Thyroid gland (tissue), 4 donors: Measurements from ENCODE around the gene HYAL1. TPM values are rescaled to one million over a fixed set of nuclear protein-coding genes. Genes with fewer than 3 reads are reported as not detected.
"Not testable (repeated sequence)": the region's sequence is repeated elsewhere in the genome, so short reads cannot be mapped to it uniquely, and the experiment has no call there.

ENCODE experiments used
- DNase-seq, 2 donors: peaks; one replicate each; pipeline ENCODE4 v3.0.0-alpha.2; 2019
- H3K27ac ChIP-seq, 3 donors: fragments of 200-600 bp; sonication (generic); 1 replicate in 2 of 3; 2 replicates in 1 of 3; pipeline ENCODE4 v1.5.1; 2016 to 2019; ENCODE audit warnings: mild to moderate bottlenecking in 1 of 3, moderate library complexity in 1 of 3
- H3K27me3 ChIP-seq: fragments of 200-600 bp; sonication (generic); one replicate; pipeline ENCODE4 v1.5.1; 2019
- H3K36me3 ChIP-seq, 2 donors: fragments of 200-600 bp; sonication (generic); one replicate each; pipeline ENCODE4 v1.5.1; 2016 to 2019
- H3K4me1 ChIP-seq, 2 donors: fragments of 200-600 bp; sonication (generic); one replicate each; pipeline ENCODE4 v1.5.1; 2017 to 2019
- H3K4me3 ChIP-seq, 3 donors: fragments of 200-600 bp; sonication (generic); replicated peaks in 1 of 3; 1 replicate in 2 of 3; 2 replicates in 1 of 3; pipeline ENCODE4 v1.5.1; 2016; ENCODE audit warnings: mild to moderate bottlenecking in 1 of 3
- H3K9me3 ChIP-seq: fragments of 200-600 bp; sonication (generic); one replicate; pipeline ENCODE4 v1.5.1; 2017
- CTCF ChIP-seq, 6 experiments: fragments of 200-600 bp in 3 of 6; fragments of 450-650 bp in 3 of 6; sonication (generic) in 3 of 6; IDR thresholded peaks; one replicate each; pipeline ENCODE4 v1.5.1; 2016 to 2019; ENCODE audit warnings: antibody characterized with exemption in 6 of 6, mild to moderate bottlenecking in 2 of 6, inconsistent platforms in 1 of 6, moderate library complexity in 1 of 6
- POLR2A ChIP-seq, 2 donors: fragments of 450-650 bp; IDR thresholded peaks; one replicate each; pipeline ENCODE4 v1.6.1; 2017; ENCODE audit warnings: antibody characterized with exemption in 2 of 2, mild to moderate bottlenecking in 2 of 2, moderate library complexity in 1 of 2
- WGBS, 2 donors: methylation state at CpG; one replicate each; pipeline ENCODE4 v1.1.5; 2017; 5-methylcytosine and 5-hydroxymethylcytosine counted together
- intact Hi-C: fragments of 100-400 bp; cut with DNase I; formaldehyde crosslinking; loops from one replicate; pipeline ENCODE4 v1.15.1; 2023
- total RNA-seq, 4 donors: library from RNA; depleted of rRNA; stranded (reverse); fragments of >200 nt; gene quantifications; one replicate each; pipeline ENCODE4 v1.2.3, GENCODE V29; 2016

HYAL1 gene
- total RNA-seq, 4 donors from 2014 or later: 5.8 to 13.8 (median 9.7) TPM

- Histone ChIP-seq H3K4me1 (peaks cover 40 to 73% of the 10 kb centered on the region in 2 donors), H3K27ac (peak overlapping the region in 2 of 3 donors; percentile 73 to 98), H3K36me3 (peaks cover 7 to 21% of the 10 kb centered on the region in 2 donors)
These were observed 14.8 kb upstream of the HYAL1 start for GRCh38 chr3:50318163-50318562.

GRCh38 chr3:50317300-50317699 is 13.9 kb upstream of the HYAL1 start:
- H3K4me3 ChIP-seq: no peak overlapping the region
- WGBS, 2 donors: 57 to 60% methylated on average over 2 to 6 of the region's 6 CpGs
- no peaks in the 10 kb centered on the region for H3K27me3 ChIP-seq
- DNase-seq: peak; percentile 44 to 48
- no peaks in the 10 kb centered on the region for H3K9me3 ChIP-seq
- peaks cover 40 to 72% of the 10 kb centered on the region in 2 donors for H3K4me1 ChIP-seq
- H3K27ac ChIP-seq: peak overlapping the region; percentile 62 to 98 (median 73)
- peaks cover 7 to 21% of the 10 kb centered on the region in 2 donors for H3K36me3 ChIP-seq
- intact Hi-C loops: no loop called here
- TF ChIP-seq POLR2A (IDR thresholded peaks at IDR 0.05): no peak
- no peak for TF ChIP-seq CTCF (IDR thresholded peaks at IDR 0.05)

More at GRCh38 chr3:50318163-50318562, 14.8 kb upstream of the HYAL1 start:
- Histone ChIP-seq H3K27me3 (no peaks in the 10 kb centered on the region), H3K9me3 (no peaks in the 10 kb centered on the region), H3K4me3 (no peak overlapping the region)
- WGBS, 2 donors: 76 to 100% methylated on average over 1 to 6 of the region's 11 CpGs
- intact Hi-C loops: no loop called here
- TF ChIP-seq CTCF (IDR thresholded peaks at IDR 0.05) (no peak), POLR2A (IDR thresholded peaks at IDR 0.05) (no peak)
- no peak for DNase-seq

- intact Hi-C loops: no loop called here
- peak; percentile 91 for DNase-seq
- Histone ChIP-seq H3K9me3 (no peaks in the 10 kb centered on the region), H3K4me3 (no peak overlapping the region), H3K27ac (peak overlapping the region; percentile 62 to 98 (median 73)), H3K27me3 (no peaks in the 10 kb centered on the region), H3K36me3 (peaks cover 7 to 21% of the 10 kb centered on the region in 2 donors), H3K4me1 (peaks cover 36 to 66% of the 10 kb centered on the region in 2 donors)
- 48 to 53% methylated on average over 4 to 8 of the region's 9 CpGs for WGBS, 2 donors
- TF ChIP-seq POLR2A (IDR thresholded peaks at IDR 0.05) (peak; percentile 43 to 60), CTCF (IDR thresholded peaks at IDR 0.05) (no peak)
These were observed 13.4 kb upstream of the HYAL1 start for GRCh38 chr3:50316657-50317242.

- no peaks in the 10 kb centered on the region for H3K27me3 ChIP-seq
- TF ChIP-seq POLR2A (IDR thresholded peaks at IDR 0.05) (no peak), CTCF (IDR thresholded peaks at IDR 0.05) (no peak)
- DNase-seq: no peak
- no peaks in the 10 kb centered on the region for H3K9me3 ChIP-seq
- H3K27ac ChIP-seq: peak overlapping the region in 2 of 3 donors; percentile 38 to 52
- peaks cover 27 to 67% of the 10 kb centered on the region in 2 donors for H3K4me1 ChIP-seq
- peaks cover 7 to 21% of the 10 kb centered on the region in 2 donors for H3K36me3 ChIP-seq
- 100% methylated on average over 4 of the region's 4 CpGs for WGBS, 2 donors
- no peak overlapping the region for H3K4me3 ChIP-seq
- intact Hi-C loops: no loop called here
These were observed 11.4 kb upstream of the HYAL1 start for GRCh38 chr3:50314816-50315215.

GRCh38 chr3:50314342-50314741 is 11.0 kb upstream of the HYAL1 start:
- peak; percentile 72 to 73 for DNase-seq
- H3K4me1 ChIP-seq: peaks cover 26 to 67% of the 10 kb centered on the region in 2 donors

GRCh38 chr3:50312041-50312440 is 8.7 kb upstream of the HYAL1 start:
- DNase-seq, H3K27me3 ChIP-seq, H3K36me3 ChIP-seq, H3K4me3 ChIP-seq, H3K27ac ChIP-seq, intact Hi-C loops, H3K9me3 ChIP-seq: not testable (repeated sequence)
- WGBS, 2 donors: 80% methylated on average over 2 of the region's 32 CpGs; no CpG with 5 or more reads in 1 of the 2 donors
- H3K4me1 ChIP-seq: peaks cover 14 to 47% of the 10 kb centered on the region in 2 donors

More at GRCh38 chr3:50314342-50314741, 11.0 kb upstream of the HYAL1 start:
- Histone ChIP-seq H3K4me3 (no peak overlapping the region), H3K36me3 (peaks cover 7 to 20% of the 10 kb centered on the region in 2 donors), H3K9me3 (no peaks in the 10 kb centered on the region), H3K27ac (peak overlapping the region in 2 of 3 donors; percentile 38 to 52), H3K27me3 (no peaks in the 10 kb centered on the region)
- intact Hi-C loops: no loop called here
- TF ChIP-seq CTCF (IDR thresholded peaks at IDR 0.05) (no peak), POLR2A (IDR thresholded peaks at IDR 0.05) (no peak)
- WGBS, 2 donors: 40 to 50% methylated on average over 3 of the region's 3 CpGs
